HUES64 (cell line): ENCODE measurements around the gene GIT2.
"Not testable (repeated sequence)": the region's sequence is repeated elsewhere in the genome, so short reads cannot be mapped to it uniquely, and the experiment has no call there.

Experiments used
- H3K27ac ChIP-seq: 2 replicates; pipeline ENCODE4 v1.7.0; 2013; ENCODE audit warnings: low read depth, low read length, inconsistent platforms
- H3K27me3 ChIP-seq: 2 replicates; pipeline ENCODE4 v1.6.1; 2013; ENCODE audit warnings: mild to moderate bottlenecking, low read length; ENCODE audit not compliant: insufficient read depth
- H3K36me3 ChIP-seq: 2 replicates; pipeline ENCODE4 v1.6.1; 2013; ENCODE audit warnings: mild to moderate bottlenecking, low read length; ENCODE audit not compliant: insufficient read depth
- H3K4me1 ChIP-seq: 2 replicates; pipeline ENCODE4 v1.6.1; 2013; ENCODE audit warnings: mild to moderate bottlenecking, low read length, moderate library complexity; ENCODE audit not compliant: insufficient read depth
- H3K4me3 ChIP-seq: 2 replicates; pipeline ENCODE4 v1.5.1; 2013; ENCODE audit warnings: mild to moderate bottlenecking, low read length, moderate library complexity
- H3K9ac ChIP-seq: 2 replicates; pipeline ENCODE4 v1.6.1; 2013; ENCODE audit warnings: mild to moderate bottlenecking, low read depth, low read length
- H3K9me3 ChIP-seq: 2 replicates; pipeline ENCODE4 v1.6.1; 2013; ENCODE audit warnings: low read depth, low read length; ENCODE audit not compliant: insufficient read depth
- WGBS: fragments of 150-250, 120-280 bp; methylation state at CpG from one replicate; pipeline ENCODE4 v1.1.7; 2013; ENCODE audit warnings: missing lambda C conversion rate; 5-methylcytosine and 5-hydroxymethylcytosine counted together

The GIT2 gene

DNA sequence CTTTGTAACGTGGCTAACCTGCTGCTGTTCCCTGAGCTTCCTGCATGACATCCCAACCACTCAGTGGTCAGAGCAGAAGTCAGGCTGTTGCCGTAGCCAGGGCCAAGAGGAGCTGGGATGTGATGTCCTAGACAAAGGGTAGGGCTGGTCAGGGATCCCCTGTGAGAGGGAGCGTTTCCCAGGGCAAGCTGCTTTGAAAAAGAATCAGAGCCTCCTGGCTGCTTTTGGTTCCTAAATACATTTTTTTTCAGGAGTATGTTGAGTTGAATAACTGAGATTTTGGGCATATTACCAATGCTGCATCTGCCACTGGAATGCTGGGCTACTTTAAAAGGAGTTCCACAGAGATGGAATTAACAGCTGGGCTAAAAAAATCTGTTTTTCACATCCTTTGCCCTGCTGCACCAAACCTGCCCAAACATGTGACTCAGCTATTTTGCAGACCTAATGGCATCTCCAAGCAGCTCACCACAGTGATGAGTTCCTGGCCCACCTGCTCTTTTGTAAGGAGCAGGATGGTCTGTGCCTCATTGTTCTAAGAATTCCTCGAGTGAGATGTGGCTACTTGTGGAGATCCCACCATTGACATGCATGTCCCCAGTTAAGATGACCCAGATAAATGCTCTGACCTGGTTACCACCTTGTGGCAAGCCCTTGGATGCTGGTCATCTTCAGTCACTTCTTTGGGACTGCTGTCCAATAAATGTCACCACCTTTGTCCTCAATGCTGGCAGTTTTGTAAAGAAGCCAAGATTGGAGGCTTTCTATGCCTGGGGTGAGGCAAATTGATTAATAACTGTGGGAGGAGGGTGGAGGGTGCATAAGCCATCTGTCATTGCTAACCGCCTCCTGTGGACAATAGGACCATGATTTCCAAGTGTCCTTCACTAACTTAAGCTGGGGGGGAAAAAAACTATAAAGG, 27.2 kb upstream of the GIT2 start:
- 84% methylated on average over 5 of the region's 5 CpGs for WGBS
- H3K27me3 ChIP-seq, result no peaks in the 10 kb centered on the region
- no peaks in the 10 kb centered on the region for H3K9me3 ChIP-seq
- H3K4me3 ChIP-seq, result no peak overlapping the region
- no peak overlapping the region for H3K27ac ChIP-seq
- peaks cover 26% of the 10 kb centered on the region for H3K36me3 ChIP-seq
- no peak overlapping the region for H3K9ac ChIP-seq
- peaks cover 6% of the 10 kb centered on the region; the same call in 1 of the 2 replicates for H3K4me1 ChIP-seq

DNA sequence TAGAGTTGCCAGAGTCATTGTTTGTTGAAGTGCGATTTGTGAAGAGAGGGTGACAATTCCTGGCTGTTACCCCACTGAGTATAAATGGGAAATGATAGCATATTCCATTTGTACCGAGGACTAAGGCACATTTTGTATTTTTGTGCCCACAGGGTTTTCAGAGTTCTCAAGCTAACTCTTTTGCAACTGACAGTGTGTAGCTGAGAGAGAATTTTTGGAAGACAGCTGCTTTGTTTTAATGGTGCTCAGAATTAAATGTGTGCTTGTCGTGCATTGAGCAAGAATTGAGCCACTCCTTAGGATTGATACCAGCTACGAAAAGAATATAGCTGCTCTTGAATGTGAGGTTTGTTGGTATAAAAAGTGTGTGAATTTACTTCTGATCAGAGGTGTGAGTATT, 24.8 kb upstream of the GIT2 start:
- Histone ChIP-seq H3K4me3 (no peak overlapping the region), H3K27ac (no peak overlapping the region), H3K4me1 (peaks cover 6% of the 10 kb centered on the region; the same call in 1 of the 2 replicates), H3K36me3 (peaks cover 23% of the 10 kb centered on the region), H3K27me3 (no peaks in the 10 kb centered on the region), H3K9me3 (no peaks in the 10 kb centered on the region), H3K9ac (no peak overlapping the region)
- 91% methylated on average over 4 of the region's 4 CpGs for WGBS

DNA sequence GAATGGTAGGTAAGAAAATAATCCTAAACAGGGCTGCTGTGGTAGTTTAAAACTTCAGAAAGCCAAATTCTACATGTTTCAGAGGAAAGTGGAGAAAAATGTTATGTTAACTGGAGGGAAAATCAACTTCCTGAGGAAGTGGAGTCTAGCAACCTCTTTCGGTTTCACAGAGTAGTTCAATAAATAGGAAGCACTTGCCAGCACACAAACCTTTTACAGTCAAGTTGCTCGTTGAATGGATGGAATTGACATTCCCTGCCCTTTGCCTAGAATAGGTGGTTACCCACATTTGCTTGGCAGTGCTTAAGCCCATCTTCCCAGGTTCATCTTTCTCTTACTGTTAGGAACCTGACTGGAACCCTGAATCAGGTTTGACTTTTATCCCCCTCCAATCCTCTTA, 19.0 kb upstream of the GIT2 start:
- H3K36me3 ChIP-seq, result peaks cover 26% of the 10 kb centered on the region
- no peak overlapping the region for H3K27ac ChIP-seq
- 90% methylated on average over 2 of the region's 2 CpGs for WGBS
- no peak overlapping the region for H3K4me3 ChIP-seq
- no peaks in the 10 kb centered on the region for H3K4me1 ChIP-seq
- no peaks in the 10 kb centered on the region for H3K27me3 ChIP-seq
- no peaks in the 10 kb centered on the region for H3K9me3 ChIP-seq
- no peak overlapping the region for H3K9ac ChIP-seq

DNA sequence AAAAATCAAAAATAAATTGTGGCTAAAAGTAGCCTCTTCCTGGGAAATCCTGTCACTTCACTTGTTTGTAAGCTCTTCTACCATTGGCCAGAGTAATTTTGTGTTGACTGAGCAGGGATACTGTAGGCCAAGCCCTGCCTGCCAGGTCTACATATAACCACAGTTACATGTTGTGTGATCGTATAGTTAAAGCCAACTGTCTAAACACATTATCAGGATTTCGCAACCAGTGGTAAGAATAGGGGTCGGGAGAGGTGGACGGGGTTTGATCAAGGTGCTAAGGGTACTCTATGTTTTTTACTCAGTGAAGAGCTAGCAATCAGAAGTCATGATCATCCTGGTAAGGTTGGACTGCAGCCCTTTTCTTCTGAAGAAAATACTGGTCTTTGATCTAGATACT, 16.5 kb upstream of the GIT2 start:
- H3K4me3 ChIP-seq, result no peak overlapping the region
- 94% methylated on average over 3 of the region's 4 CpGs for WGBS
- no peak overlapping the region for H3K27ac ChIP-seq

DNA sequence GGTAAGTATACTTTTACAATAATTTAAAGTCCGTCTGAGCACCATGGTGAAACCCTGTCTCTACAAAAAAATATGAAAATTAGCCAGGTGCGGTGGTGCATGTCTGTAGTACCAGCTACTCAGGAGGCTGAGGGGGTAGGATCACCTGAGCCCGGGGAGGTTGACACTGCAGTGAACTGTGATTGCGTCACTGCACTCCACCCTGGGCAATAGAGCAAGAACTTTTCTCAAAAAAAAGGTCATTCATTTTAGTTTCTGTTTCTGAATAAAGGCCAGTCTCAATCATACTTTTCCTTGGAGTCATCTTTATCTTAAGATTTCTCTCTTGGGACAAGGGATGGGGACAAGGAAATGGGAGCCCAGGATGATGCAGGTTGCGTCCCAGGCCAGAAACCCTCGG, 16.0 kb upstream of the GIT2 start:
- no peaks in the 10 kb centered on the region for H3K27me3 ChIP-seq
- no peak overlapping the region for H3K4me3 ChIP-seq
- no peak overlapping the region for H3K9ac ChIP-seq
- H3K4me1 ChIP-seq, result no peaks in the 10 kb centered on the region
- H3K36me3 ChIP-seq, result peaks cover 9% of the 10 kb centered on the region
- H3K9me3 ChIP-seq, result no peaks in the 10 kb centered on the region
- H3K27ac ChIP-seq, result no peak overlapping the region
- whole genome bisulfite sequencing, result 97% methylated on average over 6 of the region's 6 CpGs

More for the DNA sequence above, 16.5 kb upstream of the GIT2 start:
- Histone ChIP-seq H3K9me3 (no peaks in the 10 kb centered on the region), H3K9ac (no peak overlapping the region), H3K36me3 (peaks cover 9% of the 10 kb centered on the region), H3K27me3 (no peaks in the 10 kb centered on the region), H3K4me1 (no peaks in the 10 kb centered on the region)

DNA sequence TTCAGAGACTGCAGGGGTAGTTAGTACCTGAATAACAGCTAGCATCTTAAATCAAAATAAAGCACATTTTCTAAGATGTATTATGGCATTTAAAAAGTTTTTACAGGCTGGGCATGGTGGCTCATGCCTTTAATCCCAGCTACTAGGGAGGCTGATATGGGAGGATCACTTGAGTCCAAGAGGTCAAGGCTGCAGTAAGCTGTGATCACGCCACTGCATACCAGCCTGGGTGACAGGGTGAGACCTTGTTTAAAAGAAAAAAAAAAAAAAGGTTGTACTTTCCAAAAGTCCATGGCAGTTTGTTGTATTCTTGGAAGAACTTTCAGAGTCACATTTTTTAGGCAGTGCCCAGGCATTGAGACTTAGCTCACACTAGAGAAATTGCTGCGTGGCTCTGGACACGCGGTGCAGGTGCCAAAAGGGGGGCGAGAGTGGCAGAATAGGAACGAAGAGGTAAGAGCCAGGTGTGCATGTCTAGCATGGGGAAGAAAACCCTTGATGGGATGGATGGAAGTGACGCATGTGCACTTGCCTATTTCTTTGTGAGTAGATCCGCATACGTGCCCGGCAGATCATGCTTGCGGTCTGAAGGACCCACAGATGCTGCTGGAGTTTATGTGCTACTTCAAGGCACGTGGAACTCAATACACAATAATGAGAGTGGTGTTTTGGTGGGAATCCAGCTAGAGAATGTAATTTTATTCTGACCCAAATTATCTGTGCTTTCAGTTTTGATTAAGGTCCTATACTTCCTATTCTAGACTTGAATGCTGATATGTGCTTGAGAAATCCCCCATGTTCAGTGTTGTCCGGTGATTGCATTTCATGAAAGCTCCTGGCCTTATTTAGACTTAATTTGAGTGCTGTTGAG, 14.9 kb upstream of the GIT2 start:
- 93% methylated on average over 13 of the region's 13 CpGs for WGBS
- H3K9ac ChIP-seq, result no peak overlapping the region
- H3K27ac ChIP-seq, result no peak overlapping the region
- H3K27me3 ChIP-seq, result no peaks in the 10 kb centered on the region
- peaks cover 7% of the 10 kb centered on the region for H3K36me3 ChIP-seq
- no peaks in the 10 kb centered on the region for H3K4me1 ChIP-seq
- H3K9me3 ChIP-seq, result no peaks in the 10 kb centered on the region
- no peak overlapping the region for H3K4me3 ChIP-seq

DNA sequence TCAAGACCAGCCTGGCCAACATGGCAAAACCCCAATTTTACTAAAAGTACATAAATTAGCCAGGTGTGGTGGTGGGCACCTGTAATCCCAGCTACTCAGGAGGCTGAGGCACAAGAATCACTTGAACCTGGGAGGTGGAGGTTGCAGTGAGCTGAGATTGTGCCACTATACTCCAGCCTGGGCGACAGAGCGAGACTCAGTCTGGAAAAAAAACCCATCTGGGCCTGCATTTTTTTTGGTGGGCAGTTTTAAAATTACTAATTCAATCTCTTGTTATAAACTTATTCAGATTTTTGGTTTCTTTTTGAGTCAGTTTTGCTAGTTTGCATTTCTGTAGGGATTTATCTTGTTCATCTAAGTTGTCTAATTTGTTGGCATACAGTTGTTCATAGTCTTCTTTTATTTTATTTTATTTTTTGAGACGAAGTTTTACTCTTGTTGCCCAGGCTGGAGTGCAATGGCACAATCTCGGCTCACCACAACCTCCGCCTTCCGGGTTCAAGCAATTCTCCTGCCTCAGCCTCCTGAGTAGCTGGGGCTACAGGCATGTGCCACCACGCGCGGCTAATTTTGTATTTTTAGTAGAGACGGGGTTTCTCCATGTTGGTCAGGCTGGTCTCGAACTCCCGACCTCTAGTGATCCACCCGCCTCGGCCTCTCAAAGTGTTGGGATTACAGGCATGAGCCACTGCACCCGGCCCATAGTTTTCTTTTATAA, 12.7 kb upstream of the GIT2 start:
- 97% methylated on average over 14 of the region's 15 CpGs for WGBS
- not testable (repeated sequence) for H3K9ac ChIP-seq

DNA sequence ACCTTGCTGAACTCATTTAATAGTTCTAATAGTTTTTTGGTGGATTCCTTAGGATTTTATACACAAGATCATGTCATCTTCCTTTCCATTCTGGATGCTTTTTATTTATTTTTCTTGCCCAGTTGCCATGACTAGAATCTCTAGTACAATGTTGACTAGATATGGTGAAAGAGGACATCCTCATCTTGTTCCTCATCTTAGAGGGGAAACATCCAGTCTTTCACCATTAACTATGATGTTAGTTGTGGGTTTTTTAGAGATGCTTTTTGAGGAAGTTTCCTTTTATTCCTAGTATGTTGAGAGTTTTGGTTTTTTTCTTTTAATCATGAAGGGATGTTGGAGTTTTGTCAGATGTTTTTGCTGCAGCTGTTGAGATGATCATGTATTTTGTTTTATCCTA, 11.7 kb upstream of the GIT2 start:
- no peaks in the 10 kb centered on the region for H3K4me1 ChIP-seq
- H3K36me3 ChIP-seq, result 0 out of 2 replicates have a peak, but pooled peaks cover 4% of the 10 kb centered on the region
- H3K9me3 ChIP-seq, result no peaks in the 10 kb centered on the region
- no peak overlapping the region for H3K9ac ChIP-seq
- no peak overlapping the region for H3K4me3 ChIP-seq
- no peak overlapping the region for H3K27ac ChIP-seq
- no peaks in the 10 kb centered on the region for H3K27me3 ChIP-seq

More for the DNA sequence above, 12.7 kb upstream of the GIT2 start:
- H3K4me3 ChIP-seq, H3K9me3 ChIP-seq, H3K27ac ChIP-seq, H3K36me3 ChIP-seq, H3K27me3 ChIP-seq, H3K4me1 ChIP-seq: not testable (repeated sequence)

DNA sequence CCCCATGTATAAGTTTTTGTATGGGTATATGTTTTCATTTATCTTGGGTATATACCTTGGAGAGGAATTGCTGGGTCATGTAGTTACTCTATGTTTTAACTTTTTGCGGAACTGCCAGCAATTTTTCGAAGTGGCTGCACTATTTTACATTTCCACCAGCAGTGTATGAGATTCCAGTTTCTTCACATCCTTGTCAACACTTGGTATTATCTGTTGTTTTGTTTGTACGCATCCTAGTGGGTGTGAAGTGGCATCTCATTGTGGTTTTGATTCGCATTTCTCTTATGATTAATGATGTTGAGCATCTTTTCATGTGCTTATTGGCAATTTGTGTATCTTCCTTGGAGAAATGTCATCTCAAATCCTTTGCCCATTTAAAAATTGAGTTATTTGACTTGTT, 9.9 kb upstream of the GIT2 start:
- Histone ChIP-seq H3K4me3 (no peak overlapping the region), H3K4me1 (no peaks in the 10 kb centered on the region), H3K9ac (no peak overlapping the region), H3K27me3 (no peaks in the 10 kb centered on the region), H3K27ac (no peak overlapping the region), H3K9me3 (no peaks in the 10 kb centered on the region), H3K36me3 (no peaks in the 10 kb centered on the region)
- WGBS, result 90% methylated on average over 4 of the region's 4 CpGs

DNA sequence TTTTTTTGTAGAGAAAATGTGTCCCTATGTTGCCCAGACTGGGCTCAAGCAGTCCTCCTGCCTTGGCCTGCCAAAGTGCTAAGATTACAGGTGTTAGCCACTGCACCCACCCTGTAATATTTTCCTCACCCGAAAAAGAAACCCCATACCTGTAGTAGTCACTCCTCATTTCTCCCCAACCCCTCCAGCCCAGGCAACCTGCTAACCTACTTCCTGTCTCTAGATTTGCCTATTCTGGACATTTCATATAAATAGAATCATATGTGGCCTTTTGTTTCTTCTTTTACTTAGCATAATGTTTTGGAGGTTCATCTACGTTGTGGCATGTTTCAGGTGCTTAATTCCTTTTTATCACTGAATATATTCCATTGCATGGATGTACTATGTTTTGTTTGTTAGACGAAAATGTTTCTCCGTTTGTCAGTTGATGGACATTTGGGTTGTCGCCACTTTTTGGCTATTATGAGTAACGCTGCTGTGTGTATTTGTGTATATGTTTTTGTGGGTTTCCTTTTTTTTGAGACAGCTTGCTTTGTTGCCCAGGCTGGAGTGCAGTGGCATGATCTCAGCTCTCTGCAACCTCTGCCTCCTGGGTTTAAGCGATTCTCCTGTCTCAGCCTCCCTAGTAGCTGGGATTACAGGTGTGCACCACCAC, 9.3 kb upstream of the GIT2 start:
- Histone ChIP-seq H3K9ac (no peak overlapping the region), H3K9me3 (no peaks in the 10 kb centered on the region), H3K4me3 (no peak overlapping the region), H3K36me3 (no peaks in the 10 kb centered on the region), H3K4me1 (0 out of 2 replicates have a peak, but pooled peaks cover under 1% of the 10 kb centered on the region), H3K27me3 (peaks cover 1% of the 10 kb centered on the region; the same call in 1 of the 2 replicates), H3K27ac (no peak overlapping the region)
- WGBS, result 94% methylated on average over 7 of the region's 7 CpGs
